Measurements from ENCODE around the gene MAPK4.

MAPK4 gene

GRCh38 chr18:50624981-50625380, 65.1 kb downstream of the MAPK4 start:
- DNase-seq (ENCODE audit: low read depth), result no peak

- no peak for DNase-seq (ENCODE audit: low read depth)
Observed at GRCh38 chr18:50626317-50626716, 66.4 kb downstream of the MAPK4 start.

- no peak for DNase-seq (ENCODE audit: low read depth)
Observed at GRCh38 chr18:50627594-50628532, 68.0 kb downstream of the MAPK4 start.

GRCh38 chr18:50628533-50628905, 68.6 kb downstream of the MAPK4 start:
- DNase-seq (ENCODE audit: low read depth), result no peak

GRCh38 chr18:50629148-50629631, 69.3 kb downstream of the MAPK4 start:
- no peak for DNase-seq (ENCODE audit: low read depth)

- DNase-seq (ENCODE audit: low read depth), result no peak
Observed at GRCh38 chr18:50630895-50631294, 71.0 kb downstream of the MAPK4 start.

- DNase-seq (ENCODE audit: low read depth), result no peak
Observed at GRCh38 chr18:50632895-50633515, 73.1 kb downstream of the MAPK4 start.

GRCh38 chr18:50633992-50634391, 74.1 kb downstream of the MAPK4 start:
- no peak for DNase-seq (ENCODE audit: low read depth)

GRCh38 chr18:50636366-50637057, 76.6 kb downstream of the MAPK4 start:
- DNase-seq (ENCODE audit: low read depth), result no peak

- DNase-seq (ENCODE audit: low read depth), result no peak
Observed at GRCh38 chr18:50638016-50638883, 78.4 kb downstream of the MAPK4 start.

GRCh38 chr18:50638884-50639420, 79.1 kb downstream of the MAPK4 start:
- no peak for DNase-seq (ENCODE audit: low read depth)

- DNase-seq (ENCODE audit: low read depth), result no peak
Observed at GRCh38 chr18:50639711-50640110, 79.8 kb downstream of the MAPK4 start.

- DNase-seq (ENCODE audit: low read depth), result no peak
Observed at GRCh38 chr18:50642439-50642838, 82.6 kb downstream of the MAPK4 start.

GRCh38 chr18:50644146-50644545, 84.3 kb downstream of the MAPK4 start:
- no peak for DNase-seq (ENCODE audit: low read depth)

GRCh38 chr18:50644807-50645206, 84.9 kb downstream of the MAPK4 start:
- no peak for DNase-seq (ENCODE audit: low read depth)

- DNase-seq (ENCODE audit: low read depth), result no peak
Observed at GRCh38 chr18:50647237-50647636, 87.3 kb downstream of the MAPK4 start.

GRCh38 chr18:50647792-50648191, 87.9 kb downstream of the MAPK4 start:
- no peak for DNase-seq (ENCODE audit: low read depth)

GRCh38 chr18:50649821-50650220, 89.9 kb downstream of the MAPK4 start:
- DNase-seq (ENCODE audit: low read depth), result peak; percentile 5

- DNase-seq (ENCODE audit: low read depth), result no peak
Observed at GRCh38 chr18:50651334-50651733, 91.4 kb downstream of the MAPK4 start.

- no peak for DNase-seq (ENCODE audit: low read depth)
Observed at GRCh38 chr18:50653402-50654093, 93.7 kb downstream of the MAPK4 start.

- no peak for DNase-seq (ENCODE audit: low read depth)
Observed at GRCh38 chr18:50654211-50654610, 94.3 kb downstream of the MAPK4 start.
